ENCODE data around the gene ZNF407. TPM values are rescaled to one million over a fixed set of nuclear protein-coding genes. Genes with fewer than 3 reads are reported as not detected.

The ZNF407 gene
- total RNA-seq, 1 donor from 2014 or later, result 18.3 TPM

- no peak overlapping the region for H3K4me3 Mint-ChIP-seq (ENCODE audit: low read depth)
- no peaks in the 10 kb centered on the region for H3K27me3 Mint-ChIP-seq (ENCODE audit: low read depth)
- intact Hi-C loops (cut with micrococcal nuclease), result no loop called here
- no peaks in the 10 kb centered on the region for H3K36me3 Mint-ChIP-seq (ENCODE audit: low read depth)
- peaks cover 6% of the 10 kb centered on the region for H3K4me1 Mint-ChIP-seq (ENCODE audit: low read depth)
- no peak for DNase-seq (ENCODE audit: low spot score)
- no peaks in the 10 kb centered on the region for H3K9me3 Mint-ChIP-seq
- no peak overlapping the region for H3K27ac Mint-ChIP-seq
These were observed 263.5 kb downstream of the ZNF407 start for GRCh38 chr18:74861154-74861553.

DNA sequence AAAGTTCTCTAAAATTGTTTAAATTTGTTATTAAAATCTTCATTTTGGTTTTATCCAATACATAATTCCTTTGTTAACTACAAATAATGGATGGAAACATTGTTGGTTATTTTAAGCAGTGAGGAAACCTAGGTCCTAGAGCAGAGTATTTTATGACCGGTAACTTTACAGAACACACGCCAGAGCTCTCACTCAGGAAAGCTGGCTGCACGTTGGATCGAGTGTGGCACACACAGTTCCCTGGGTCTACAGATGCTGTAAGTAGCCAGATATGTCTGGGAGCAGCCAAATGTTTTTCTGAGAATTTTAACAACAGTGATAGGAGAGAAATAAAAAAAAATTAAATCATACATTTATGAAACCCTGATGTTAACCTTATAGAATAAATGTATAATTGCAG lies 264.4 kb downstream of the ZNF407 start:
- Mint-ChIP-seq H3K27me3 (ENCODE audit: low read depth) (no peaks in the 10 kb centered on the region), H3K4me1 (ENCODE audit: low read depth) (peaks cover 6% of the 10 kb centered on the region), H3K27ac (no peak overlapping the region), H3K4me3 (ENCODE audit: low read depth) (no peak overlapping the region), H3K9me3 (no peaks in the 10 kb centered on the region), H3K36me3 (ENCODE audit: low read depth) (no peaks in the 10 kb centered on the region)
- no peak for DNase-seq (ENCODE audit: low spot score)
- intact Hi-C loops (cut with micrococcal nuclease), result no loop called here

GRCh38 chr18:74866577-74866976 lies 268.9 kb downstream of the ZNF407 start:
- no peaks in the 10 kb centered on the region for H3K36me3 Mint-ChIP-seq (ENCODE audit: low read depth)
- DNase-seq (ENCODE audit: low spot score), result no peak
- intact Hi-C loops (cut with micrococcal nuclease), result no loop called here
- H3K27ac Mint-ChIP-seq, result no peak overlapping the region
- no peak overlapping the region for H3K4me3 Mint-ChIP-seq (ENCODE audit: low read depth)
- no peaks in the 10 kb centered on the region for H3K27me3 Mint-ChIP-seq (ENCODE audit: low read depth)
- no peaks in the 10 kb centered on the region for H3K9me3 Mint-ChIP-seq
- peaks cover 11% of the 10 kb centered on the region for H3K4me1 Mint-ChIP-seq (ENCODE audit: low read depth)

- H3K9me3 Mint-ChIP-seq, result no peaks in the 10 kb centered on the region
- no peaks in the 10 kb centered on the region for H3K27me3 Mint-ChIP-seq (ENCODE audit: low read depth)
- H3K27ac Mint-ChIP-seq, result no peak overlapping the region
- peaks cover 11% of the 10 kb centered on the region for H3K4me1 Mint-ChIP-seq (ENCODE audit: low read depth)
- no peak for DNase-seq (ENCODE audit: low spot score)
- H3K4me3 Mint-ChIP-seq (ENCODE audit: low read depth), result no peak overlapping the region
- intact Hi-C loops (cut with micrococcal nuclease), result no loop called here
- no peaks in the 10 kb centered on the region for H3K36me3 Mint-ChIP-seq (ENCODE audit: low read depth)
These were observed 270.8 kb downstream of the ZNF407 start for GRCh38 chr18:74868461-74868860.

DNA sequence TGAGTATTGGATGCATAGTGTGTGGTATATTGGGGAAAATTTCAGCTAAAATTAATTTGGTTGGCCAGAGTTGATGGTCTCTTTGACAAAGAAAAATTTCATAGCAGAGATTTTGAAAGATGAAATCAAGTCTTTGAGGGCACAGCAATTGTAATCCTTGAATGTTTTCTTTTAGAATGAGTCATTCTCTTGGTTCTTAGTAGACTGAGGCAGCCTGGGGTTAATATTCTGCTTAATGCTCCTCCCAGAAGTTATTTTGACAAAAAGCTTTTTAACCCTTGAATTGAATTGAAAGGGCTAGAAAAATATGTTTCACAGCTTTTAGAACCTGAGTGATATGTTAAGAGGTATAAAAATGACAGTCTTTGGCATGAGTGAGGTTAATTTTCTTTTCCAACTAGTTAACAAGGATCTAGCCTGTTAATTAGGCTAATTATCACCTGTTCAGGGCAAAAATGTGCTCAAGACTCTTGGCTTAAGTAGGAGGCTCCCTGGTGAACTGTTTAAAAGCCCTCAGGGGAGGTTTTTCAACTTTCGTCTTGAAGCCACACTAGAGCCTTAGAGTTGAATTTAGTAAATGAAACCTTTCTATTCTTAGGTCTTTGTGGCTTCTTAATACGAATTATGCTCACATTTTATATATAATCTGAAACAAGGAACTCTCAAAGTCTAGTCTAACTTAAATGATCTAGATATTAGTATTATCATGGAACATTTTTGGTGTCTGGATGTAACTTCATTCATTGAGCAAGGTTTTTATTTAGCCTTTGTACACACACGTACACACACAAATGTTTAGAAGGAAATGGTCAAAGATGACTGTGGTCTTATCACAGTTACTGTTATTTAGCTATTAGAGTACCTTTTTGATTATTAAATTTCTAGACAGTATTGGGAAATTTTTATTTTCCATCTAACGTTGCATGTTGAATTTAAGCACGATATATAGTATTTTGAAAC lies 272.5 kb downstream of the ZNF407 start:
- H3K36me3 Mint-ChIP-seq (ENCODE audit: low read depth), result no peaks in the 10 kb centered on the region
- no peak for DNase-seq (ENCODE audit: low spot score)

DNA sequence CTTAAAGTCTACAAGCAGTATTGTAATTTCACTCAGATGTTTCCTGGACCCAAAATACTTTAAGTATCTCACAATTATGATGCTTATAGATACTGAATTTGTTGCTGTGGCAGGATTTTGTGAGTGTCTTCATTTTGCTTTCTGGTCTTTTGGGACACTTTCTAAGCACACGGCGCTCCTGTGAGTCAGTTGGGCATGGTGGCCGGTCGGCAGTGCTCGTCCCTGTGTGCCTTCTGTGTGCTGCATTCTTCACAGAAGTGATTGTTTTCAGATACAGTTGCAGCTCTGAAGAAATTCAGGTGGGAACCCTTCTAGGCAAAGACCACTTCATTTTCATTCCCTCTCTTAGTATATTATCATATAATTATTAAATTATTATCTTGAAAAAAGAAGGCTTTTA lies 273.3 kb downstream of the ZNF407 start:
- H3K4me1 Mint-ChIP-seq (ENCODE audit: low read depth), result peaks cover 5% of the 10 kb centered on the region
- no peaks in the 10 kb centered on the region for H3K9me3 Mint-ChIP-seq
- no peaks in the 10 kb centered on the region for H3K36me3 Mint-ChIP-seq (ENCODE audit: low read depth)
- intact Hi-C loops (cut with micrococcal nuclease), result no loop called here
- DNase-seq (ENCODE audit: low spot score), result no peak
- H3K27ac Mint-ChIP-seq, result no peak overlapping the region
- H3K27me3 Mint-ChIP-seq (ENCODE audit: low read depth), result no peaks in the 10 kb centered on the region
- H3K4me3 Mint-ChIP-seq (ENCODE audit: low read depth), result no peak overlapping the region

More for the DNA sequence above, 272.5 kb downstream of the ZNF407 start:
- H3K27me3 Mint-ChIP-seq (ENCODE audit: low read depth), result no peaks in the 10 kb centered on the region
- intact Hi-C loops (cut with micrococcal nuclease), result no loop called here
- no peak overlapping the region for H3K27ac Mint-ChIP-seq
- peaks cover 5% of the 10 kb centered on the region for H3K4me1 Mint-ChIP-seq (ENCODE audit: low read depth)
- H3K9me3 Mint-ChIP-seq, result no peaks in the 10 kb centered on the region
- H3K4me3 Mint-ChIP-seq (ENCODE audit: low read depth), result no peak overlapping the region

GRCh38 chr18:74873629-74874028 lies 276.0 kb downstream of the ZNF407 start:
- intact Hi-C loops (cut with micrococcal nuclease), result no loop called here
- no peak for DNase-seq (ENCODE audit: low spot score)
- Mint-ChIP-seq H3K27ac (no peak overlapping the region), H3K27me3 (ENCODE audit: low read depth) (no peaks in the 10 kb centered on the region), H3K9me3 (no peaks in the 10 kb centered on the region), H3K36me3 (ENCODE audit: low read depth) (no peaks in the 10 kb centered on the region), H3K4me3 (ENCODE audit: low read depth) (no peak overlapping the region), H3K4me1 (ENCODE audit: low read depth) (peaks cover 5% of the 10 kb centered on the region)

- Mint-ChIP-seq H3K27ac (no peak overlapping the region), H3K27me3 (ENCODE audit: low read depth) (no peaks in the 10 kb centered on the region), H3K9me3 (no peaks in the 10 kb centered on the region), H3K36me3 (ENCODE audit: low read depth) (no peaks in the 10 kb centered on the region), H3K4me1 (ENCODE audit: low read depth) (peaks cover 5% of the 10 kb centered on the region), H3K4me3 (ENCODE audit: low read depth) (no peak overlapping the region)
- no peak for DNase-seq (ENCODE audit: low spot score)
- intact Hi-C loops (cut with micrococcal nuclease), result no loop called here
These were observed 276.7 kb downstream of the ZNF407 start for GRCh38 chr18:74874351-74874750.

DNA sequence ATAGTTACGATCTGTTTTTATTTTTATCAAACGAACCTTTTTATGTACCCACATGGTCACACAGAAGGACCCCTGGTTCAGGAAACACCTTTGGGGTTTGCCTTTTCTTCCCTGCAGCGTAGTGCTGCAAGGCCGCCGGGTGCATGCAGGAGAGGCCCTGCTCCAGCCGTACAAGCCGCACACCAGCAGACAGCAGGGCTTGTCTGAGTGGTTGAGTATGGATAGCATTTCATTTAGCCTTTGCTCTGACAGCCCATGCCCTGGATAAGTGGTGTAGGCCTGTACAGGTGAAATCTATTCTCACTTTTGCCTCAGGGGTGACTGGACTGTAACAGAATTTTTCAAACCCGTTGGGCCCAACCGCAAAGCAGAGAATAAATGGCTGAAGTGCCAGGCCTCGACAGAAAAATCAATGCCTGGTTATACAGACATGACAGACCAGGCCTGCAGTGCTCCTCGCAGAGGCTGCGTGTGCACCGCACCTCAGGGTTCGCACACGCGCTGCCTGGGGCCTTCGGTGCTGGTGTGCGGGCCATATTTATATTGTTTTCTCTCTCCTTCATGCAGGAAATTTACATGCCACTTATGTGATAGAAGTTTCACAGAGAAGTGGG lies 279.1 kb downstream of the ZNF407 start:
- H3K27ac Mint-ChIP-seq, result no peak overlapping the region
- H3K9me3 Mint-ChIP-seq, result no peaks in the 10 kb centered on the region
- H3K4me3 Mint-ChIP-seq (ENCODE audit: low read depth), result no peak overlapping the region
- intact Hi-C loops (cut with micrococcal nuclease), result no loop called here
- DNase-seq (ENCODE audit: low spot score), result no peak
- H3K27me3 Mint-ChIP-seq (ENCODE audit: low read depth), result no peaks in the 10 kb centered on the region
- no peaks in the 10 kb centered on the region for H3K4me1 Mint-ChIP-seq (ENCODE audit: low read depth)
- peaks cover 5% of the 10 kb centered on the region for H3K36me3 Mint-ChIP-seq (ENCODE audit: low read depth)

GRCh38 chr18:74878267-74878666 lies 280.6 kb downstream of the ZNF407 start:
- Mint-ChIP-seq H3K4me3 (ENCODE audit: low read depth) (no peak overlapping the region), H3K9me3 (no peaks in the 10 kb centered on the region), H3K27ac (no peak overlapping the region), H3K27me3 (ENCODE audit: low read depth) (no peaks in the 10 kb centered on the region), H3K36me3 (ENCODE audit: low read depth) (peaks cover 7% of the 10 kb centered on the region), H3K4me1 (ENCODE audit: low read depth) (no peaks in the 10 kb centered on the region)
- no peak for DNase-seq (ENCODE audit: low spot score)
- intact Hi-C loops (cut with micrococcal nuclease), result no loop called here

DNA sequence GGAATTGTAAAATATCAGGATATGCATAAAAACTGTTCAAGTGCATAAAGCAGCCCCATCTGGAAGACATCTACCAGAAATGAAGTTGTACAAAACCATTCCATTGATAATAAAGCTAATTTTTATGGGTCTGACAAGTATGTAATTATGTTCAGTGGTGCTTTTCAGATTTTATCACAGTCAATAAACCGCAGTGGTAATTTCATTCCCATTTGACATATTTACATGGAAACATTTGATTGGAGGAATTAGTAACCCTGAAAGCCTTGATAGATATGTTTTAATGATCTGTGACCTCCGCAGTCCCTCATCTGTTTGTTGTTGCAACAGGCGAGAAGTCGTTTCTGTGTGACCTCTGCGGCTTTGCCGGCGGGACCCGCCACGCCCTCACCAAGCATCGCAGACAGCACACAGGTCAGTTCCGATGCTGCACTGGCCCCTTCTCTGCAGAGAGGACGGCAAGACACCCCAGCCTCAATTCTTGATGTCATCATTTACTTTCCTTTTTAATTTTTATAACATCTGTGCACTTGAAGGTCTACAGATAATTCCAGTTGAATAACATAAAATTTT lies 283.1 kb downstream of the ZNF407 start:
- intact Hi-C loops (cut with micrococcal nuclease), result no loop called here
- H3K4me1 Mint-ChIP-seq (ENCODE audit: low read depth), result no peaks in the 10 kb centered on the region
- no peaks in the 10 kb centered on the region for H3K9me3 Mint-ChIP-seq
- no peaks in the 10 kb centered on the region for H3K27me3 Mint-ChIP-seq (ENCODE audit: low read depth)
- no peak overlapping the region for H3K27ac Mint-ChIP-seq
- no peak overlapping the region for H3K4me3 Mint-ChIP-seq (ENCODE audit: low read depth)
- DNase-seq (ENCODE audit: low spot score), result no peak
- peaks cover 7% of the 10 kb centered on the region for H3K36me3 Mint-ChIP-seq (ENCODE audit: low read depth)

DNA sequence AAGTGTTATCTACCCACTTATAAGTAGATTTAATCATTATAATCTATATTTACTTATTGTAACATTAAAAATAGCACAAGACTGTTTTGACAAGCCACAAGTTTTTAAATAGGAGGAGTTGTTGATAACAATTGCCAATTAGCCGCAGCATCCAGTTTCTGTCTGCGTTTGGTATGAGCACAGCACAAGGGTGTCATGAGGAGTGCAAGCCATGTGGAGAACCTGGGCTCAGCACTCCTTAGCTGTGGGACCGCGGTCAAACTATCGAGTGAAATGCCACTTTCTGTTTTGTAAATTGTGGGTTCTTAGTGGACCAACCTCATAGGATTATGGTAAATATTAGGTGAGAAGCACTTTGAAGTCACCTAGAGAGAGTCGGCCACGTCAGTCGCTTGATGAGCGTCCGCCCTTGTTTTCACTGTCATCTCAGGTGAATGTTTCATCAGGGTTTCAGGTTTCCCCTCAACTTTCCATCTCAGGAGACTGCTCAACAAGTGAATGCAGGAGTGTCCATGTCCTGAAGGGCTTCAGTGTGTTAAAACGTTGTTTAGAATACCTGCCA lies 294.5 kb downstream of the ZNF407 start:
- Mint-ChIP-seq H3K4me1 (ENCODE audit: low read depth) (peaks cover 2% of the 10 kb centered on the region), H3K27ac (no peak overlapping the region), H3K9me3 (no peaks in the 10 kb centered on the region), H3K36me3 (ENCODE audit: low read depth) (no peaks in the 10 kb centered on the region), H3K27me3 (ENCODE audit: low read depth) (no peaks in the 10 kb centered on the region), H3K4me3 (ENCODE audit: low read depth) (no peak overlapping the region)
- intact Hi-C loops (cut with micrococcal nuclease), result no loop called here
- no peak for DNase-seq (ENCODE audit: low spot score)

DNA sequence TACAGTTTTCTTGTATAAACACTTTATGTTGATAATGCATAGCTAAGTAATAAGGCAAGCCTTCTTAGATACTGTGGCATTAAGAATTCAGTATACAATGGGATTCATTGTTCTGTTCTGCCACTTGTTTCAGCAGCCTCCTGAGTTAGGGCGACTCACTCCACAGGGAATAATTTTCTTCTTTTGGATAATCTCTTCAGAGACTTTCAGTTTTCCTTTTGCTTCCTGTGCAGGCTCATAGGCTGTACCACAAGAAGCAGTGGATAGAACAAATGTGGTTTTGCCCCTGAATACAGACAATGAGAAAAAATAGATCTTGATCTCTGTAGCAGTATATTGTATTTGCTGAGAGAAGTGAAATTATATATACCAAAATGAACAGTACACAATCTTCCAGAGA lies 298.0 kb downstream of the ZNF407 start:
- Mint-ChIP-seq H3K27ac (no peak overlapping the region), H3K9me3 (no peaks in the 10 kb centered on the region), H3K4me1 (ENCODE audit: low read depth) (peaks cover 4% of the 10 kb centered on the region), H3K4me3 (ENCODE audit: low read depth) (no peak overlapping the region), H3K36me3 (ENCODE audit: low read depth) (no peaks in the 10 kb centered on the region), H3K27me3 (ENCODE audit: low read depth) (no peaks in the 10 kb centered on the region)
- intact Hi-C loops (cut with micrococcal nuclease), result no loop called here
- no peak for DNase-seq (ENCODE audit: low spot score)

Measured in activated T-helper 2 cell treated with anti-CD3 and anti-CD28 coated beads, Interferon-gamma antibody, Interleukin-2, Interleukin-4, amounts not matched to agents 10 μg/mL and 5 μg/mL and 100 μg/mL, durations not matched to agents 14 hours and 24 hours and 36 hours (primary cell).